Loucy (cell line): ENCODE results near the gene CD3G.

Experiments used
- H2AFZ ChIP-seq: fragments of 200-600 bp; sonication (generic); 2 replicates; pipeline ENCODE4 v1.6.0; 2016; ENCODE audit warnings: antibody characterized with exemption, mild to moderate bottlenecking, low read length, moderate library complexity
- H3F3A ChIP-seq: fragments of 200-600 bp; 2 replicates; pipeline ENCODE4 v1.6.0; 2016; ENCODE audit warnings: antibody characterized with exemption, low read depth, mild to moderate bottlenecking
- H3K27me3 ChIP-seq: fragments of 200-600 bp; sonication (generic); 2 replicates; pipeline ENCODE4 v1.6.1; 2014; ENCODE audit warnings: low read length, mild to moderate bottlenecking; ENCODE audit not compliant: insufficient read depth, poor library complexity, severe bottlenecking
- H3K36me3 ChIP-seq: fragments of 200-600 bp; sonication (generic); 2 replicates; pipeline ENCODE4 v1.6.1; 2016; ENCODE audit warnings: low read length; ENCODE audit not compliant: insufficient read depth
- H3K4me1 ChIP-seq: fragments of 200-600 bp; sonication (generic); 2 replicates; pipeline ENCODE4 v1.5.1; 2014; ENCODE audit warnings: low read length, mild to moderate bottlenecking; ENCODE audit not compliant: insufficient read depth, poor library complexity, severe bottlenecking
- H3K4me2 ChIP-seq: fragments of 200-600 bp; sonication (generic); 2 replicates; pipeline ENCODE4 v1.6.0; 2014; ENCODE audit warnings: antibody characterized with exemption, low read length, low read depth, mild to moderate bottlenecking; ENCODE audit not compliant: poor library complexity, severe bottlenecking
- H3K4me3 ChIP-seq: fragments of 200-600 bp; sonication (generic); 2 replicates; pipeline ENCODE4 v1.5.1; 2014; ENCODE audit warnings: low read length, mild to moderate bottlenecking, mixed read lengths; ENCODE audit not compliant: poor library complexity, severe bottlenecking
- H3K79me2 ChIP-seq: fragments of 200-600 bp; sonication (generic); 2 replicates; pipeline ENCODE4 v1.6.1; 2014; ENCODE audit warnings: low read length; ENCODE audit not compliant: insufficient read depth
- H3K9ac ChIP-seq: fragments of 200-600 bp; sonication (generic); 2 replicates; pipeline ENCODE4 v1.6.0; 2014; ENCODE audit warnings: mild to moderate bottlenecking, low read depth, low read length, moderate library complexity; ENCODE audit not compliant: poor library complexity, severe bottlenecking
- H3K9me2 ChIP-seq: fragments of 200-600 bp; sonication (generic); replicated peaks from 2 replicates; pipeline ENCODE4 v1.6.1; 2016; ENCODE audit warnings: low read depth, low read length, mixed read lengths
- H3K9me3 ChIP-seq: fragments of 200-600 bp; sonication (generic); 2 replicates; pipeline ENCODE4 v1.6.1; 2014; ENCODE audit warnings: mild to moderate bottlenecking, antibody characterized with exemption, low read length, low read depth; ENCODE audit not compliant: insufficient read depth
- H4K20me1 ChIP-seq: fragments of 200-600 bp; sonication (generic); 2 replicates; pipeline ENCODE4 v1.6.0; 2014; ENCODE audit warnings: antibody characterized with exemption, low read length, mild to moderate bottlenecking; ENCODE audit not compliant: insufficient read depth, poor library complexity, severe bottlenecking
- EZH2phosphoT487 ChIP-seq: fragments of 200-600 bp; IDR thresholded peaks from 2 replicates; pipeline ENCODE4 v1.6.1; 2018; ENCODE audit warnings: antibody characterized with exemption, mild to moderate bottlenecking, moderate library complexity, borderline replicate concordance
- TF ChIP-seq, protein P1 (sequence below): fragments of 200-600 bp; sonication (generic); conservative IDR thresholded peaks from 2 replicates; pipeline ENCODE4 v1.5.1; 2014; ENCODE audit warnings: mild to moderate bottlenecking, antibody characterized with exemption, low read length

Gene CD3G

DNA sequence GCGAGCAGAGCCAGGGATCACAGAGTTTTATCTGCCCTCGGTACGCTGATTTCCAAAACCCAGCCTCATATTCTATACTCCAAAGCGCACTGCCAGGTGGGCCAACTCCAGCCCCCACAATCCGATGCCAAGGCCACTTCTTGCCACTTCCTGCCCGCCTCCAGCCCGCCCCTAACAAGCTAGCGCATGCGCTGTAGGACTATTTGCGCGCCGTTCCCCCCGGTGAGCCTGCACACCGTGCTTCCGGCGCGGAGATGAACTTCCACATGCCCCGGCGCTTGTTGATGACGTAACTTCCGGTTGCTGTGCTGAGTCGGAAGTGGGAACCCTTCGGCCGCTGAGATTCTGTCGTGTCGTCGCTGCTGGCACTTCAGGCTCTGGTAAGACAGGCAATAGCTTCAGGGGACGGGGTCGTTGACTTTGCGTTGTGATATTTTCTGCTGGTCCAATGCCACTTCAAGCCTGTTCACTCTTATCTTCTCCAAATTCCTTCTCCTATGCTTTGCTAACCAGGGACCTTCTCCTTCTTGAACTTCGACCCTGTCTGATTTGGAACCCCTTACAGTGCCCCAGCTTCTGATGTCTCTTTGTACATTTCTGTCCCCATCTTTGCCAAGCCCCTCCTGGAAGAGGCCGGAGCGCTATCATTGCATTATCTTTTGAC is 15.3 kb downstream of the CD3G start, which contains the start of gene UBE4A:
TSS of gene UBE4A (plus strand) at position 306 of the 664 bp plus-strand sequence. CDS start 5,481 bp downstream, outside the sequence.
- Histone ChIP-seq H3K27me3 (no peaks in the 10 kb centered on the region), H3F3A (peaks cover 5% of the 10 kb centered on the region; the same call in 1 of the 2 replicates), H3K4me1 (peaks cover 41% of the 10 kb centered on the region), H3K9me3 (no peaks in the 10 kb centered on the region), H3K36me3 (no peaks in the 10 kb centered on the region), H3K4me2 (peak within 1 kb of the TSS; percentile 83), H3K79me2 (peaks cover 44% of the 10 kb centered on the region), H3K4me3 (peak within 1 kb of the TSS; percentile 86), H2AFZ (peak within 1 kb of the TSS; percentile 81), H4K20me1 (peaks cover 4% of the 10 kb centered on the region), H3K9ac (peak within 1 kb of the TSS; percentile 84), H3K9me2 (no peaks in the 10 kb centered on the region)
- no peak for TF ChIP-seq EZH2phosphoT487
- TF ChIP-seq, protein P1, sequence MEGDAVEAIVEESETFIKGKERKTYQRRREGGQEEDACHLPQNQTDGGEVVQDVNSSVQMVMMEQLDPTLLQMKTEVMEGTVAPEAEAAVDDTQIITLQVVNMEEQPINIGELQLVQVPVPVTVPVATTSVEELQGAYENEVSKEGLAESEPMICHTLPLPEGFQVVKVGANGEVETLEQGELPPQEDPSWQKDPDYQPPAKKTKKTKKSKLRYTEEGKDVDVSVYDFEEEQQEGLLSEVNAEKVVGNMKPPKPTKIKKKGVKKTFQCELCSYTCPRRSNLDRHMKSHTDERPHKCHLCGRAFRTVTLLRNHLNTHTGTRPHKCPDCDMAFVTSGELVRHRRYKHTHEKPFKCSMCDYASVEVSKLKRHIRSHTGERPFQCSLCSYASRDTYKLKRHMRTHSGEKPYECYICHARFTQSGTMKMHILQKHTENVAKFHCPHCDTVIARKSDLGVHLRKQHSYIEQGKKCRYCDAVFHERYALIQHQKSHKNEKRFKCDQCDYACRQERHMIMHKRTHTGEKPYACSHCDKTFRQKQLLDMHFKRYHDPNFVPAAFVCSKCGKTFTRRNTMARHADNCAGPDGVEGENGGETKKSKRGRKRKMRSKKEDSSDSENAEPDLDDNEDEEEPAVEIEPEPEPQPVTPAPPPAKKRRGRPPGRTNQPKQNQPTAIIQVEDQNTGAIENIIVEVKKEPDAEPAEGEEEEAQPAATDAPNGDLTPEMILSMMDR = no peak

DNA sequence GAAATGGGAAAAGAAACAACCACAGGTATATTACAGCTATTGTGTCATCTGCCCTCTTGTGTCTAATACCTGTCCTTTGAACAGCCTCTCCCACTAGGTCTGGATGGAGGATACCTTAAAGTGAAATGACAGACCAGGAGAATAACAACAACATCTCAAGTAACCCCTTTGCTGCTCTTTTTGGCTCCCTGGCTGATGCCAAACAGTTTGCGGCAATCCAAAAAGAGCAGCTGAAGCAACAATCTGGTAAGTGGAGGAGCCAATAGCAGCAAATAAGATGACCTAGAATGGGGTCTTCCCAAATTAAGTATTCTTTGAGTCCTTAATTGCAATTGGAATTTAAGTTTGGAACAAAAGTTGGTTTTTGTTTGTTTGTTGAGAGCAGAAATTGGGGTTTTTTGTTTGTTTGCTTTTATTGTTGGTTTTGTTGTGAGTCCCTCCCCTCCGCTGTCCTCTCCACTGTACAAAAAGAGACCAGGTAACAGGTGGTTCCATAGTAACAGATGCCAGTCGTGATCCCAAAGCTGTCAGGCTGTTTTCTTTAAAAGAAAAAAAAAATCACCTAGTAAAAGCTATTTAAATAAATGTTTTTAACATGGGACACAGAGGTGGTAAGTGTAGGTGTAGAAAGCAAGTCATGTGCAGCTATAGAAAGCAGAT is 20.9 kb downstream of the CD3G start:
- Histone ChIP-seq H3K4me1 (peaks cover 32% of the 10 kb centered on the region), H2AFZ (no peak overlapping the region), H3K4me3 (no peak overlapping the region), H4K20me1 (peaks cover 4% of the 10 kb centered on the region), H3K36me3 (peaks cover 40% of the 10 kb centered on the region; the same call in 1 of the 2 replicates), H3F3A (no peaks in the 10 kb centered on the region), H3K4me2 (no peak overlapping the region), H3K9me3 (no peaks in the 10 kb centered on the region), H3K9me2 (no peaks in the 10 kb centered on the region), H3K27me3 (no peaks in the 10 kb centered on the region), H3K79me2 (peaks cover 42% of the 10 kb centered on the region), H3K9ac (no peak overlapping the region)
- no peak for TF ChIP-seq EZH2phosphoT487
- TF ChIP-seq, protein P1 = no peak

GRCh38 chr11:118366287-118366686 is 22.1 kb downstream of the CD3G start:
- Histone ChIP-seq H3K9me3 (no peaks in the 10 kb centered on the region), H3F3A (no peaks in the 10 kb centered on the region), H4K20me1 (no peaks in the 10 kb centered on the region), H3K4me1 (peaks cover 21% of the 10 kb centered on the region), H3K9ac (no peak overlapping the region), H3K9me2 (no peaks in the 10 kb centered on the region), H3K4me2 (no peak overlapping the region), H3K27me3 (no peaks in the 10 kb centered on the region), H3K36me3 (peaks cover 52% of the 10 kb centered on the region; the same call in 1 of the 2 replicates), H3K79me2 (peaks cover 30% of the 10 kb centered on the region), H3K4me3 (no peak overlapping the region), H2AFZ (no peak overlapping the region)
- TF ChIP-seq, protein P1 = no peak
- TF ChIP-seq EZH2phosphoT487 = no peak
